ENCODE results near the gene POGK.

DNA sequence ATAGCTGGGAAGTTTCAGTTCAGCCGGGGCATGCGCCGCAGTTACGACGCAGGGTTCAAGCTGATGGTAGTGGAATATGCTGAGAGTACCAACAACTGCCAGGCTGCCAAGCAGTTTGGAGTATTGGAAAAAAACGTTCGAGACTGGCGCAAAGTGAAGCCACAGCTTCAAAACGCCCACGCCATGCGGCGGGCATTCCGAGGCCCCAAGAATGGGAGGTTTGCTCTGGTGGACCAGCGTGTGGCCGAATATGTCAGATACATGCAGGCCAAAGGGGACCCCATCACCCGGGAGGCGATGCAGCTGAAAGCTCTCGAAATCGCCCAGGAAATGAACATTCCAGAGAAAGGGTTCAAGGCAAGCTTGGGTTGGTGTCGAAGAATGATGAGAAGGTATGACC, 9.9 kb downstream of the POGK start:
- TF ChIP-seq, protein P1, sequence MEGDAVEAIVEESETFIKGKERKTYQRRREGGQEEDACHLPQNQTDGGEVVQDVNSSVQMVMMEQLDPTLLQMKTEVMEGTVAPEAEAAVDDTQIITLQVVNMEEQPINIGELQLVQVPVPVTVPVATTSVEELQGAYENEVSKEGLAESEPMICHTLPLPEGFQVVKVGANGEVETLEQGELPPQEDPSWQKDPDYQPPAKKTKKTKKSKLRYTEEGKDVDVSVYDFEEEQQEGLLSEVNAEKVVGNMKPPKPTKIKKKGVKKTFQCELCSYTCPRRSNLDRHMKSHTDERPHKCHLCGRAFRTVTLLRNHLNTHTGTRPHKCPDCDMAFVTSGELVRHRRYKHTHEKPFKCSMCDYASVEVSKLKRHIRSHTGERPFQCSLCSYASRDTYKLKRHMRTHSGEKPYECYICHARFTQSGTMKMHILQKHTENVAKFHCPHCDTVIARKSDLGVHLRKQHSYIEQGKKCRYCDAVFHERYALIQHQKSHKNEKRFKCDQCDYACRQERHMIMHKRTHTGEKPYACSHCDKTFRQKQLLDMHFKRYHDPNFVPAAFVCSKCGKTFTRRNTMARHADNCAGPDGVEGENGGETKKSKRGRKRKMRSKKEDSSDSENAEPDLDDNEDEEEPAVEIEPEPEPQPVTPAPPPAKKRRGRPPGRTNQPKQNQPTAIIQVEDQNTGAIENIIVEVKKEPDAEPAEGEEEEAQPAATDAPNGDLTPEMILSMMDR (IDR thresholded peaks at IDR 0.05; ENCODE audit: borderline replicate concordance, extremely low read depth, low read length, poor library complexity, severe bottlenecking): no peak
- TF ChIP-seq EZH2 (IDR thresholded peaks at IDR 0.05; ENCODE audit: borderline replicate concordance, low read depth, low read length, severe bottlenecking): no peak

All from DND-41 (cell line).